Nephron progenitor cell (in vitro differentiated cells): Measurements from ENCODE around the gene ACTL10.
A peak's percentile ranks its signal among the peaks of the same experiment; 100 is the strongest.

ENCODE experiments used
- DNase-seq: peaks from one replicate; pipeline ENCODE4 v3.0.0; 2021
- H3K27ac Mint-ChIP-seq: 2 replicates; pipeline ENCODE4 v1.8.0; 2021; ENCODE audit warnings: mild to moderate bottlenecking, moderate library complexity, mixed read lengths
- H3K27me3 Mint-ChIP-seq: 2 replicates; pipeline ENCODE4 v1.8.0; 2021; ENCODE audit warnings: mild to moderate bottlenecking, low read depth, mixed read lengths; ENCODE audit not compliant: poor library complexity
- H3K36me3 Mint-ChIP-seq: 2 replicates; pipeline ENCODE4 v1.8.0; 2021; ENCODE audit warnings: low read depth, mixed read lengths
- H3K4me1 Mint-ChIP-seq: 2 replicates; pipeline ENCODE4 v1.8.0; 2021; ENCODE audit warnings: mixed read lengths
- H3K4me3 Mint-ChIP-seq: 2 replicates; pipeline ENCODE4 v1.8.0; 2021; ENCODE audit warnings: mild to moderate bottlenecking, moderate library complexity, mixed read lengths
- H3K9me3 Mint-ChIP-seq: 2 replicates; pipeline ENCODE4 v1.8.0; 2021; ENCODE audit warnings: mild to moderate bottlenecking, moderate library complexity, mixed read lengths
- CTCF ChIP-seq: fragments of 200-600 bp; sonication (generic); IDR thresholded peaks from 2 replicates; pipeline ENCODE4 v1.5.0; 2021; ENCODE audit warnings: antibody characterized with exemption

The ACTL10 gene

GRCh38 chr20:33681728-33682353 lies 15.1 kb downstream of the ACTL10 start:
- Mint-ChIP-seq H3K27ac (no peak overlapping the region), H3K36me3 (peaks cover 21% of the 10 kb centered on the region), H3K27me3 (peaks cover 2% of the 10 kb centered on the region), H3K4me1 (peaks cover 39% of the 10 kb centered on the region), H3K4me3 (no peak overlapping the region), H3K9me3 (no peaks in the 10 kb centered on the region)
- DNase-seq, result no peak
- no peak for TF ChIP-seq CTCF

- peaks cover 5% of the 10 kb centered on the region for H3K27me3 Mint-ChIP-seq
- TF ChIP-seq CTCF, result no peak
- peaks cover 40% of the 10 kb centered on the region for H3K4me1 Mint-ChIP-seq
- H3K9me3 Mint-ChIP-seq, result no peaks in the 10 kb centered on the region
- peak overlapping the region; percentile 79 for H3K4me3 Mint-ChIP-seq
- peak overlapping the region; percentile 40 for H3K27ac Mint-ChIP-seq
- DNase-seq, result peak; percentile 48
- no peaks in the 10 kb centered on the region for H3K36me3 Mint-ChIP-seq
Measured at GRCh38 chr20:33684533-33685327, 18.0 kb downstream of the ACTL10 start.

- Mint-ChIP-seq H3K27me3 (peaks cover 5% of the 10 kb centered on the region), H3K27ac (no peak overlapping the region), H3K4me1 (peaks cover 44% of the 10 kb centered on the region), H3K4me3 (peak overlapping the region; percentile 79), H3K36me3 (no peaks in the 10 kb centered on the region), H3K9me3 (no peaks in the 10 kb centered on the region)
- no peak for DNase-seq
- no peak for TF ChIP-seq CTCF
Measured at GRCh38 chr20:33685328-33686099, 18.8 kb downstream of the ACTL10 start.

GRCh38 chr20:33686100-33686983 lies 19.6 kb downstream of the ACTL10 start, which contains the start of gene E2F1:
E2F1 (minus strand) TSS chr20:33686385; CDS start chr20:33686264, 121 bp downstream.
- Mint-ChIP-seq H3K9me3 (no peaks in the 10 kb centered on the region), H3K4me3 (peak within 1 kb of the TSS; percentile 80), H3K36me3 (no peaks in the 10 kb centered on the region), H3K4me1 (peaks cover 44% of the 10 kb centered on the region), H3K27ac (no peak within 1 kb of the TSS), H3K27me3 (peaks cover 5% of the 10 kb centered on the region)
- no peak for TF ChIP-seq CTCF
- DNase-seq, result peak; percentile 98

- no peak for TF ChIP-seq CTCF
- H3K36me3 Mint-ChIP-seq, result no peaks in the 10 kb centered on the region
- peaks cover 37% of the 10 kb centered on the region for H3K4me1 Mint-ChIP-seq
Measured at GRCh38 chr20:33686984-33687366, 20.2 kb downstream of the ACTL10 start.

More at GRCh38 chr20:33686984-33687366, 20.2 kb downstream of the ACTL10 start:
- H3K9me3 Mint-ChIP-seq, result no peaks in the 10 kb centered on the region
- no peak for DNase-seq
- peak overlapping the region; percentile 80 for H3K4me3 Mint-ChIP-seq
- H3K27me3 Mint-ChIP-seq, result peaks cover 2% of the 10 kb centered on the region
- no peak overlapping the region for H3K27ac Mint-ChIP-seq
